A673 (cell line): ENCODE measurements around the gene HBZ. TPM values are rescaled to one million over a fixed set of nuclear protein-coding genes. Genes with fewer than 3 reads are reported as not detected.
A peak's percentile ranks its signal among the peaks of the same experiment; 100 is the strongest.

Source experiments
- BruUV-seq: library from RNA; stranded (reverse); fragments of 400-500 nt; replicated peaks from 2 replicates; lab custom pipeline; 2021; lab: Mats Ljungman, UMichigan
- CTCF ChIA-PET: fragments of 300-600 bp; sonication (Branson Sonifier 250); formaldehyde crosslinking; loops from one replicate; lab custom pipeline; 2022; ENCODE audit warnings: antibody characterized with exemption; lab: Charles Lee
- POLR2A ChIA-PET: fragments of 300-600 bp; sonication (Branson Sonifier 250); formaldehyde crosslinking; loops from one replicate; lab custom pipeline; 2022; ENCODE audit warnings: antibody characterized with exemption; ENCODE audit not compliant: low non-redundant PET; lab: Charles Lee
- DNase-seq: peaks from one replicate; pipeline ENCODE4 v3.0.0-alpha.2; 2015; ENCODE audit warnings: low spot score
- H3K27ac ChIP-seq: fragments of 200-600 bp; sonication (generic); 2 replicates; pipeline ENCODE4 v1.5.1; 2016; ENCODE audit warnings: mixed run types, low read depth, mild to moderate bottlenecking, mixed read lengths, antibody characterized with exemption, low read length; ENCODE audit not compliant: poor library complexity, severe bottlenecking
- H3K27me3 ChIP-seq: fragments of 200-600 bp; sonication (generic); replicated peaks from 2 replicates; pipeline ENCODE4 v1.6.1; 2017; ENCODE audit warnings: mixed run types, low read depth, mild to moderate bottlenecking, mixed read lengths, antibody characterized with exemption, low read length; ENCODE audit not compliant: insufficient read depth, poor library complexity
- H3K36me3 ChIP-seq: fragments of 200-600 bp; sonication (generic); 2 replicates; pipeline ENCODE4 v1.6.1; 2016; ENCODE audit warnings: mixed run types, mild to moderate bottlenecking, mixed read lengths, antibody characterized with exemption, low read length; ENCODE audit not compliant: insufficient read depth, poor library complexity, severe bottlenecking
- H3K4me1 ChIP-seq: fragments of 200-600 bp; sonication (generic); 2 replicates; pipeline ENCODE4 v1.6.1; 2017; ENCODE audit warnings: mixed run types, mild to moderate bottlenecking, mixed read lengths, antibody characterized with exemption, low read length; ENCODE audit not compliant: insufficient read depth, poor library complexity, severe bottlenecking
- H3K4me3 ChIP-seq: fragments of 200-600 bp; sonication (generic); 2 replicates; pipeline ENCODE4 v1.5.1; 2016; ENCODE audit warnings: low read depth, mixed run types, mild to moderate bottlenecking, mixed read lengths, low read length; ENCODE audit not compliant: poor library complexity, severe bottlenecking
- H3K9me3 ChIP-seq: fragments of 200-600 bp; sonication (generic); 2 replicates; pipeline ENCODE4 v1.6.1; 2016; ENCODE audit warnings: mixed run types, low read depth, mild to moderate bottlenecking, mixed read lengths, antibody characterized with exemption, low read length; ENCODE audit not compliant: poor library complexity, severe bottlenecking
- CTCF ChIP-seq: fragments of 300-800, 200-600 bp; sonication (generic); conservative IDR thresholded peaks from 2 replicates; pipeline ENCODE4 v1.5.1; 2017; ENCODE audit warnings: low read depth, mild to moderate bottlenecking, antibody characterized with exemption, low read length, moderate library complexity, mixed read lengths
- EZH2 ChIP-seq: fragments of 200-600 bp; sonication (generic); IDR thresholded peaks from 2 replicates; pipeline ENCODE4 v1.6.1; 2017; ENCODE audit warnings: borderline replicate concordance, low read depth, mild to moderate bottlenecking, mixed read lengths, antibody characterized with exemption, low read length; ENCODE audit not compliant: poor library complexity, severe bottlenecking
- intact Hi-C: fragments of 100-400 bp; cut with micrococcal nuclease; formaldehyde crosslinking; loops from one replicate; pipeline ENCODE4 v1.10.0; 2022; ENCODE audit not compliant: unreplicated experiment
- total RNA-seq: library from RNA; stranded (reverse); gene quantifications from 2 replicates; pipeline ENCODE4 v1.2.3, GENCODE V29; 2021

HBZ gene
- total RNA-seq, 1 experiment from 2014 or later, result not detected

GRCh38 chr16:179211-180092 lies 27.0 kb downstream of the HBZ start:
- DNase-seq, result no peak
- POLR2A ChIA-PET, result no interaction called here
- H3K27ac ChIP-seq, result no peak overlapping the region
- CTCF ChIA-PET, result interaction anchor here (1.3 kb wide), 1 partner anchor 72 kb away, joined by 10 read pairs; no protein-coding TSS in a partner anchor
- no peaks in the 10 kb centered on the region for H3K36me3 ChIP-seq
- peaks cover 30% of the 10 kb centered on the region for H3K4me1 ChIP-seq
- H3K4me3 ChIP-seq, result no peak overlapping the region
- TF ChIP-seq EZH2, result no peak
- no peak for TF ChIP-seq CTCF
- intact Hi-C loops, result loop anchor here (2.0 kb wide), 1 partner anchor 63 kb away; no protein-coding TSS in a partner anchor
- no TSS peak for BruUV-seq
- no peaks in the 10 kb centered on the region for H3K9me3 ChIP-seq
- peaks cover 13% of the 10 kb centered on the region for H3K27me3 ChIP-seq

- intact Hi-C loops, result loop anchor here (2.0 kb wide), 1 partner anchor 63 kb away; no protein-coding TSS in a partner anchor
- Histone ChIP-seq H3K9me3 (no peaks in the 10 kb centered on the region), H3K36me3 (no peaks in the 10 kb centered on the region), H3K4me3 (peak within 1 kb of the TSS; percentile 52), H3K27me3 (peaks cover 13% of the 10 kb centered on the region), H3K27ac (no peak within 1 kb of the TSS), H3K4me1 (peaks cover 23% of the 10 kb centered on the region)
- TF ChIP-seq CTCF (peak; percentile 53), EZH2 (no peak)
- BruUV-seq, result no TSS peak
- POLR2A ChIA-PET, result no interaction called here
- peak; percentile 65 for DNase-seq
- CTCF ChIA-PET, result interaction anchor here (0.6 to 1.3 kb wide), 4 partner anchors 63 to 115 kb away, joined by 3 to 10 read pairs (median 4); no protein-coding TSS in a partner anchor
Measured at GRCh38 chr16:180101-180675, 27.7 kb downstream of the HBZ start, which contains the start of gene HBQ1. Gene HBQ1, plus strand, starts transcription at chr16:180459. Its CDS starts 28 bp downstream, at chr16:180487.

- Histone ChIP-seq H3K9me3 (no peaks in the 10 kb centered on the region), H3K27ac (no peak overlapping the region), H3K4me1 (peaks cover 19% of the 10 kb centered on the region), H3K4me3 (peak overlapping the region; percentile 52), H3K27me3 (peaks cover 13% of the 10 kb centered on the region), H3K36me3 (no peaks in the 10 kb centered on the region)
- TF ChIP-seq EZH2 (no peak), CTCF (no peak)
- POLR2A ChIA-PET, result no interaction called here
- CTCF ChIA-PET, result interaction anchor here (0.6 to 1.3 kb wide), 4 partner anchors 63 to 115 kb away, joined by 3 to 10 read pairs (median 4); no protein-coding TSS in a partner anchor
- DNase-seq, result peak; percentile 92
- intact Hi-C loops, result loop anchor here (1.0 to 2.0 kb wide), 3 partner anchors 64 to 116 kb away; no protein-coding TSS in a partner anchor
- no TSS peak for BruUV-seq
Measured at GRCh38 chr16:180681-181564, 28.5 kb downstream of the HBZ start.
